K562 (cell line): ENCODE measurements around the gene SLCO3A1. TPM values are rescaled to one million over a fixed set of nuclear protein-coding genes. Genes with fewer than 3 reads are reported as not detected.

Experiments used
- ATAC-seq: fragments of 200-7000 bp; cut with Tn5 transposase; 3 replicates; pipeline ENCODE4 v1.9.1; 2020; ENCODE audit warnings: moderate library complexity
- BruUV-seq: library from RNA; stranded (reverse); fragments of 400-500 nt; replicated peaks from 2 replicates; lab custom pipeline; 2021; lab: Mats Ljungman, UMichigan
- CTCF ChIA-PET: fragments of 300-600 bp; formaldehyde crosslinking; extraction: SDS; loops from one replicate; lab custom pipeline; 2021; ENCODE audit warnings: low intra/inter-chr PET ratio; lab: Yijun Ruan, JAX
- POLR2A ChIA-PET: fragments of 300-600, 350-650 bp; sonication (Branson Sonifier 250); formaldehyde crosslinking; extraction: SDS; loops from one replicate; lab custom pipeline; 2021; ENCODE audit warnings: antibody characterized with exemption, inconsistent platforms; lab: Yijun Ruan, JAX
- DNase-seq, 4 experiments: peaks; one replicate each; pipeline versions ENCODE4 v3.0.0 to v3.0.0-alpha.2; 2011 to 2018; ENCODE audit warnings: low spot score in 3 of 4, mixed read lengths in 3 of 4; ENCODE audit errors: extremely low read depth in 1 of 4
- FAIRE-seq: peaks from 2 replicates; lab custom pipeline; 2011; peaks lifted over from hg19 to GRCh38; lab: Jason Lieb, UNC
- H2AFZ ChIP-seq: 2 replicates; pipeline ENCODE4 v1.6.0; 2011; ENCODE audit warnings: low read depth, low read length, control low read depth, inconsistent platforms
- H3K27ac ChIP-seq: fragments of 200-600 bp; 3 replicates; pipeline ENCODE4 v1.8.0; 2011; ENCODE audit warnings: low read depth, mild to moderate bottlenecking, control low read depth, inconsistent platforms, low read length, moderate library complexity, mixed read lengths; ENCODE audit errors: extremely low read depth
- H3K27me3 ChIP-seq, 2 experiments: fragments of 300-600 bp in 1 of 2; 2 replicates in 1 of 2; 3 replicates in 1 of 2; pipeline versions ENCODE4 v1.6.0 to v1.8.0; 2011; ENCODE audit warnings: inconsistent platforms in 2 of 2, low read length in 2 of 2, mild to moderate bottlenecking in 1 of 2, mixed read lengths in 1 of 2, moderate library complexity in 1 of 2; ENCODE audit not compliant: control insufficient read depth in 2 of 2, insufficient read depth in 2 of 2
- H3K36me3 ChIP-seq: fragments of 300-600 bp; 3 replicates; pipeline ENCODE4 v1.8.0; 2011; ENCODE audit warnings: mild to moderate bottlenecking, low read length, inconsistent platforms; ENCODE audit not compliant: control insufficient read depth, insufficient read depth
- H3K4me1 ChIP-seq, 2 experiments: fragments of 200-600 bp in 1 of 2; replicated peaks in 1 of 2; 2 replicates in 1 of 2; 3 replicates in 1 of 2; pipeline versions ENCODE4 v1.5.1 to v1.8.0; 2011; ENCODE audit warnings: inconsistent platforms in 2 of 2, low read length in 2 of 2, mild to moderate bottlenecking in 1 of 2, mixed read lengths in 1 of 2, moderate library complexity in 1 of 2; ENCODE audit not compliant: control insufficient read depth in 2 of 2, insufficient read depth in 2 of 2
- H3K4me2 ChIP-seq: 2 replicates; pipeline ENCODE4 v1.6.1; 2011; ENCODE audit warnings: low read length, control low read depth, inconsistent platforms, mixed read lengths; ENCODE audit not compliant: insufficient read depth
- H3K4me3 ChIP-seq: fragments of 200-600 bp; sonication (generic), shearing (Covaris generic); 2 replicates; pipeline ENCODE4 v1.5.1; 2016; ENCODE audit warnings: control low read depth, inconsistent platforms
- H3K79me2 ChIP-seq: fragments of 200-600 bp; 3 replicates; pipeline ENCODE4 v1.8.0; 2011; ENCODE audit warnings: low read length, inconsistent platforms; ENCODE audit not compliant: control insufficient read depth, insufficient read depth
- H3K9ac ChIP-seq, 2 experiments: 2 replicates each; pipeline versions ENCODE4 v1.6.0 to v1.6.1; 2011; ENCODE audit warnings: low read depth in 2 of 2, low read length in 2 of 2, control low read depth in 1 of 2, inconsistent platforms in 1 of 2, mild to moderate bottlenecking in 1 of 2, mixed read lengths in 1 of 2; ENCODE audit not compliant: insufficient read depth in 1 of 2
- H3K9me1 ChIP-seq: one replicate; pipeline ENCODE4 v1.6.0; 2011; ENCODE audit warnings: inconsistent platforms, mild to moderate bottlenecking, low read length, moderate library complexity; ENCODE audit not compliant: control insufficient read depth, insufficient read depth
- H3K9me3 ChIP-seq: replicated peaks from 2 replicates; pipeline ENCODE4 v1.5.1; 2011; ENCODE audit warnings: low read depth, low read length, inconsistent platforms; ENCODE audit not compliant: control insufficient read depth, insufficient read depth
- H4K20me1 ChIP-seq: replicated peaks from 2 replicates; pipeline ENCODE4 v1.6.1; 2011; ENCODE audit warnings: low read length, inconsistent platforms, mixed read lengths; ENCODE audit not compliant: control insufficient read depth, insufficient read depth
- ATF7 ChIP-seq: fragments of 450-650 bp; IDR thresholded peaks from 2 replicates; pipeline ENCODE4 v1.7.1; 2014; ENCODE audit warnings: mild to moderate bottlenecking, moderate library complexity
- CBX5 ChIP-seq: IDR thresholded peaks from 2 replicates; pipeline ENCODE4 v1.6.1; 2014; ENCODE audit warnings: low read depth, borderline replicate concordance
- JUN ChIP-seq, 2 experiments: sonication (generic) in 1 of 2; formaldehyde crosslinking in 1 of 2; IDR thresholded peaks; 2 replicates each; pipeline versions ENCODE4 v1.6.1 to v1.8.0; 2012 to 2022; ENCODE audit warnings: borderline replicate concordance in 2 of 2, mild to moderate bottlenecking in 2 of 2, improper control_type of control experiment in 1 of 2, low read depth in 1 of 2, low read length in 1 of 2, missing genetic modification reagents in 1 of 2
- JUNB ChIP-seq: fragments of 450-650 bp; formaldehyde crosslinking; conservative IDR thresholded peaks from 2 replicates; pipeline ENCODE4 v1.4.0; 2020; ENCODE audit warnings: mild to moderate bottlenecking
- MAFG ChIP-seq: fragments of 450-650 bp; conservative IDR thresholded peaks from 2 replicates; pipeline ENCODE4 v1.6.1; 2016; ENCODE audit warnings: missing genetic modification characterization, missing compliant biosample characterization
- PYGO2 ChIP-seq: fragments of 450-650 bp; IDR thresholded peaks from 2 replicates; pipeline ENCODE4 v1.6.1; 2016; ENCODE audit warnings: mild to moderate bottlenecking, missing genetic modification characterization, moderate library complexity, missing compliant biosample characterization
- SETDB1 ChIP-seq: IDR thresholded peaks from one replicate; pipeline ENCODE4 v1.6.1; 2012; ENCODE audit warnings: low read length, control low read depth, inconsistent platforms
- SIRT6 ChIP-seq: IDR thresholded peaks from one replicate; pipeline ENCODE4 v1.6.1; 2012; ENCODE audit warnings: low read depth, mild to moderate bottlenecking, control low read depth, inconsistent platforms, low read length, moderate library complexity
- ZBTB17 ChIP-seq: fragments of 450-650 bp; formaldehyde crosslinking; IDR thresholded peaks from 2 replicates; pipeline ENCODE4 v1.4.0; 2020; ENCODE audit warnings: mild to moderate bottlenecking
- ZBTB7A ChIP-seq: IDR thresholded peaks from 2 replicates; pipeline ENCODE4 v1.6.1; 2011; ENCODE audit warnings: low read depth, mild to moderate bottlenecking, low read length, moderate library complexity, borderline replicate concordance; ENCODE audit not compliant: control insufficient read depth
- ZNF224 ChIP-seq: sonication (generic); formaldehyde crosslinking; IDR thresholded peaks from 2 replicates; pipeline ENCODE4 v1.8.0; 2022; ENCODE audit warnings: mild to moderate bottlenecking, missing genetic modification reagents
- ZNF324 ChIP-seq: fragments of 250-450 bp; sonication (Bioruptor Pico); IDR thresholded peaks from 2 replicates; pipeline ENCODE4 v1.4.0; 2020; ENCODE audit warnings: mild to moderate bottlenecking
- ZNF354B ChIP-seq: fragments of 250-450 bp; sonication (Bioruptor Pico); IDR thresholded peaks from 2 replicates; pipeline ENCODE4 v1.4.0; 2020
- ZNF384 ChIP-seq: IDR thresholded peaks from 2 replicates; pipeline ENCODE4 v1.6.1; 2012; ENCODE audit warnings: low read depth, low read length, improper control_type of control experiment
- ZNF445 ChIP-seq: fragments of 250-450 bp; sonication (Bioruptor Pico); IDR thresholded peaks from 2 replicates; pipeline ENCODE4 v1.4.0; 2020; ENCODE audit warnings: low read depth, mild to moderate bottlenecking, moderate library complexity
- ZNF507 ChIP-seq: conservative IDR thresholded peaks from 2 replicates; pipeline ENCODE4 v1.6.1; 2017; ENCODE audit warnings: missing genetic modification characterization, missing compliant biosample characterization
- ZNF695 ChIP-seq: fragments of 450-650 bp; formaldehyde crosslinking; IDR thresholded peaks from 2 replicates; pipeline ENCODE4 v1.4.0; 2020; ENCODE audit warnings: mild to moderate bottlenecking, moderate library complexity
- ZNF699 ChIP-seq: fragments of 250-450 bp; sonication (Bioruptor Pico); IDR thresholded peaks from 2 replicates; pipeline ENCODE4 v1.8.0; 2021; ENCODE audit warnings: mild to moderate bottlenecking, moderate library complexity; ENCODE audit not compliant: insufficient replicate concordance
- WGBS: fragments of 100-300 bp; shearing (Covaris generic); methylation state at CpG from one replicate; pipeline ENCODE4 v1.1.6; 2016; ENCODE audit warnings: low coverage, mixed read lengths; ENCODE audit not compliant: insufficient coverage; ENCODE audit errors: missing lambda C conversion rate; 5-methylcytosine and 5-hydroxymethylcytosine counted together
- in situ Hi-C: fragments of 300-500 bp; cut with MboI; formaldehyde crosslinking; loops from 4 replicates; pipeline ENCODE4 v1.15.0; 2018; ENCODE audit warnings: inconsistent platforms, mixed read lengths
- intact Hi-C: fragments of 100-400 bp; cut with micrococcal nuclease; formaldehyde crosslinking; loops from 2 replicates; pipeline ENCODE4 v1.14.2; 2022
- polyA plus RNA-seq, 8 experiments: library from polyadenylated mRNA; depleted of rRNA in 4 of 8; stranded (reverse) in 5 of 8; unstranded in 3 of 8; fragments of >200 nt; fragmentation: Nextera tagmentation in 2 of 8; fragmentation: Illumina TruSeq in 1 of 8; extraction: Ambion mirVana in 2 of 8; extraction: Trizol in 1 of 8; gene quantifications; 2 replicates each; pipeline versions ENCODE4 v1.2.1 to v1.2.3, GENCODE V29; 2011 to 2014; ENCODE audit warnings: inconsistent platforms in 1 of 8, missing spikeins in 1 of 8
- total RNA-seq, 7 experiments: library from RNA; depleted of rRNA in 6 of 7; stranded (reverse); fragments of >200 nt in 6 of 7; fragmentation: Illumina TruSeq in 2 of 7; extraction: Trizol in 2 of 7; gene quantifications; 2 replicates each; pipeline versions ENCODE4 v1.2.1 to v1.2.3, GENCODE V29; 2011 to 2021; ENCODE audit warnings: low replicate concordance in 1 of 7
- TF ChIP-seq, protein P1 (sequence below): fragments of 450-650 bp; IDR thresholded peaks from 2 replicates; pipeline ENCODE4 v1.6.1; 2014; ENCODE audit warnings: low read depth, mild to moderate bottlenecking, moderate library complexity, borderline replicate concordance
- TF ChIP-seq, protein P2 (sequence below): sonication (generic); formaldehyde crosslinking; IDR thresholded peaks from 2 replicates; pipeline ENCODE4 v1.8.1; 2022; ENCODE audit warnings: missing genetic modification reagents
- TF ChIP-seq, protein P3 (sequence below): fragments of 450-650 bp; formaldehyde crosslinking; IDR thresholded peaks from 2 replicates; pipeline ENCODE4 v1.4.0; 2022; ENCODE audit warnings: mild to moderate bottlenecking, moderate library complexity

Gene SLCO3A1
- total and polyA plus RNA-seq, 9 of the 15 experiments (the other 6 are each of a cell fraction or from before 2014, with no cell fraction given): 0.01 to 0.84 (median 0.06) TPM; not detected in 3

DNA sequence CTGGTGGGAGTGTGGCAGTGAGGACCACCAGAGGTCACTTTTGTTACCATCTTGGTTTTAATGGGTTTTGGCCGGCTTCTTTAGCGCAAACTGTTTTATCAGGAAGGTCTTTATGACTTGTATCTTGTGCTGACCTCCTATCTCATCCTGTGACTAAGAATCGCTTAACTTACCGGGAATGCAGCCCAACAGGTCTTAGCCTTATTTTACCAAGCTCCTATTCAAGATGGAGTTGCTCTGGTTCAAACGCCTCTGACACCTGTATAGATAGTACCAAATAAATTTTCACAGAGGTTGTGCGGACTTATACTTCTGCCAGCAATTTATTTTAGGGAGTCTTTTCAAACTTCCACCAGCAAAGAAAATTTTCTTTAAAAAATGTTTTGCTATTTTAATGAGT, 13.6 kb upstream of the SLCO3A1 start (continued):
- TF ChIP-seq, protein P1, sequence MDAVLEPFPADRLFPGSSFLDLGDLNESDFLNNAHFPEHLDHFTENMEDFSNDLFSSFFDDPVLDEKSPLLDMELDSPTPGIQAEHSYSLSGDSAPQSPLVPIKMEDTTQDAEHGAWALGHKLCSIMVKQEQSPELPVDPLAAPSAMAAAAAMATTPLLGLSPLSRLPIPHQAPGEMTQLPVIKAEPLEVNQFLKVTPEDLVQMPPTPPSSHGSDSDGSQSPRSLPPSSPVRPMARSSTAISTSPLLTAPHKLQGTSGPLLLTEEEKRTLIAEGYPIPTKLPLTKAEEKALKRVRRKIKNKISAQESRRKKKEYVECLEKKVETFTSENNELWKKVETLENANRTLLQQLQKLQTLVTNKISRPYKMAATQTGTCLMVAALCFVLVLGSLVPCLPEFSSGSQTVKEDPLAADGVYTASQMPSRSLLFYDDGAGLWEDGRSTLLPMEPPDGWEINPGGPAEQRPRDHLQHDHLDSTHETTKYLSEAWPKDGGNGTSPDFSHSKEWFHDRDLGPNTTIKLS: no peak
- TF ChIP-seq JUNB (CRISPR knock-in tag): no peak
- TF ChIP-seq JUN (IDR thresholded peaks at IDR 0.05; ENCODE audit: borderline replicate concordance, low read depth, low read length): no peak
- TF ChIP-seq JUN (CRISPR knock-in tag; IDR thresholded peaks at IDR 0.05; ENCODE audit: borderline replicate concordance): no peak
- no peak for TF ChIP-seq CBX5
- no peak for TF ChIP-seq ATF7

DNA sequence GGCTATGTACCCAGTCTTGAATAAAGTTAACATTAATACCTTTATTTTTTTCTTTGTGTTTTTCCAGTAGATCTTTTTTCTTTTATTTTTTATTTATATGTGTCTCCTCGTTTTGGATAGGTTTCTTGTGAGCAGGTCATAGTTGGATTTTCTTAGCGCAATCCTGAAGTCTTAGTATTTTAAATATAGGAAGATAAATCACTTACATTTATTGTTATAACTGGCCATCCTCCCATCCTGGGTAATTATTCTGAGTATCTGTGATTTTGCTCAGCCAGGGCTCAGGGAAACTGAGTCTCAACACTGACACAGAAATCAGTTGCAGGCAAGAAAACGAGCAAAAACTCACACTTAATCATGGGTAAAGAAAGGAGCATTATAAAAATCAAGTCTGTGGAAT, 11.6 kb upstream of the SLCO3A1 start:
- Histone ChIP-seq H3K4me3 (no peak overlapping the region), H3K9me1 (no peaks in the 10 kb centered on the region), H3K27me3 (no peaks in the 10 kb centered on the region)
- CTCF ChIA-PET: no interaction called here
- 10% methylated on average over 3 of the region's 3 CpGs for WGBS
- BruUV-seq: no TSS peak
- TF ChIP-seq ZNF224 (no peak), ZNF354B (peak; percentile 64; the same call in 1 of the 2 replicates), ZBTB17 (CRISPR knock-in tag) (no peak), ZNF445 (CRISPR knock-in tag) (no peak), SETDB1 (no peak), ZNF695 (CRISPR knock-in tag) (no peak), ZNF507 (tag) (peak; percentile 92), ZNF384 (no peak), ZBTB7A (no peak), PYGO2 (no peak), SIRT6 (no peak), ZNF699 (CRISPR knock-in tag) (no peak), ZNF324 (no peak), MAFG (tag) (no peak)
- TF ChIP-seq, protein P2, sequence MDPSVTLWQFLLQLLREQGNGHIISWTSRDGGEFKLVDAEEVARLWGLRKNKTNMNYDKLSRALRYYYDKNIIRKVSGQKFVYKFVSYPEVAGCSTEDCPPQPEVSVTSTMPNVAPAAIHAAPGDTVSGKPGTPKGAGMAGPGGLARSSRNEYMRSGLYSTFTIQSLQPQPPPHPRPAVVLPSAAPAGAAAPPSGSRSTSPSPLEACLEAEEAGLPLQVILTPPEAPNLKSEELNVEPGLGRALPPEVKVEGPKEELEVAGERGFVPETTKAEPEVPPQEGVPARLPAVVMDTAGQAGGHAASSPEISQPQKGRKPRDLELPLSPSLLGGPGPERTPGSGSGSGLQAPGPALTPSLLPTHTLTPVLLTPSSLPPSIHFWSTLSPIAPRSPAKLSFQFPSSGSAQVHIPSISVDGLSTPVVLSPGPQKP: no peak
- TF ChIP-seq, protein P3, sequence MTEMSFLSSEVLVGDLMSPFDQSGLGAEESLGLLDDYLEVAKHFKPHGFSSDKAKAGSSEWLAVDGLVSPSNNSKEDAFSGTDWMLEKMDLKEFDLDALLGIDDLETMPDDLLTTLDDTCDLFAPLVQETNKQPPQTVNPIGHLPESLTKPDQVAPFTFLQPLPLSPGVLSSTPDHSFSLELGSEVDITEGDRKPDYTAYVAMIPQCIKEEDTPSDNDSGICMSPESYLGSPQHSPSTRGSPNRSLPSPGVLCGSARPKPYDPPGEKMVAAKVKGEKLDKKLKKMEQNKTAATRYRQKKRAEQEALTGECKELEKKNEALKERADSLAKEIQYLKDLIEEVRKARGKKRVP (CRISPR knock-in tag): no peak
- TF ChIP-seq, all 486 proteins: peak for 2
- POLR2A ChIA-PET: no interaction called here
- no peak for ATAC-seq
- Histone ChIP-seq H3K9ac (no peak overlapping the region), H4K20me1 (no peaks in the 10 kb centered on the region), H3K4me2 (no peak overlapping the region), H3K79me2 (no peaks in the 10 kb centered on the region), H3K4me1 (no peaks in the 10 kb centered on the region), H3K36me3 (no peaks in the 10 kb centered on the region), H3K9me3 (no peaks in the 10 kb centered on the region), H3K27ac (no peak overlapping the region), H2AFZ (no peak overlapping the region)
- no peak for FAIRE-seq
- DNase-seq: no peak
- intact Hi-C loops: no loop called here
- in situ Hi-C loops: no loop called here
